ENCODE data around the gene BIN1. TPM values are rescaled to one million over a fixed set of nuclear protein-coding genes. Genes with fewer than 3 reads are reported as not detected.

Gene BIN1
- polyA plus RNA-seq, 1 of the 3 experiments (the other 2 are of a cell fraction) = 40.3 TPM

GRCh38 chr2:127084611-127085316 is 22.2 kb downstream of the BIN1 start:
- 100% methylated on average over 8 of the region's 12 CpGs for WGBS (ENCODE audit: low lambda C conversion rate)
- Histone ChIP-seq H3K27me3 (ENCODE audit: insufficient read depth) (no peaks in the 10 kb centered on the region), H3K9me3 (no peaks in the 10 kb centered on the region), H3F3A (replicated peaks; ENCODE audit: insufficient read depth) (peaks cover 4% of the 10 kb centered on the region), H3K27ac (ENCODE audit: low read depth in 2 of 2, low read length in 1 of 2) (no peak overlapping the region), H2AFZ (ENCODE audit: low read depth) (no peak overlapping the region), H3K9me2 (no peaks in the 10 kb centered on the region), H3K4me2 (peak overlapping the region; percentile 44), H3K4me3 (ENCODE audit: low read depth in 2 of 2, low read length in 1 of 2) (no peak overlapping the region), H3K4me1 (ENCODE audit: control insufficient read depth in 1 of 2, insufficient read depth in 2 of 2, low read depth in 1 of 2, low read length in 1 of 2) (peaks cover 12 to 42% of the 10 kb centered on the region in 2 experiments; a peak in 2 of 4 replicates), H4K20me1 (ENCODE audit: insufficient read depth) (0 out of 2 replicates have a peak, but pooled peaks cover 10% of the 10 kb centered on the region), H3K79me2 (ENCODE audit: insufficient read depth) (no peaks in the 10 kb centered on the region; the same call in none of the 2 replicates), H3K36me3 (replicated peaks in 1 of 2; ENCODE audit: control insufficient read depth in 1 of 2, insufficient read depth in 2 of 2, low read length in 1 of 2) (no peaks in the 10 kb centered on the region), H3K9ac (no peak overlapping the region)
- no peak for DNase-seq
- no peak for TF ChIP-seq FOXJ3 (CRISPR knock-in tag; IDR thresholded peaks at IDR 0.05)
- TF ChIP-seq TCF12 (IDR thresholded peaks at IDR 0.05) = no peak
- TF ChIP-seq RFX5 (IDR thresholded peaks at IDR 0.05; ENCODE audit: low read length) = no peak
- TF ChIP-seq NFIC (IDR thresholded peaks at IDR 0.05; ENCODE audit: borderline replicate concordance) = no peak
- no peak for TF ChIP-seq MEF2A (IDR thresholded peaks at IDR 0.05; ENCODE audit: borderline replicate concordance, low read depth)
- no peak for TF ChIP-seq ELF1 (IDR thresholded peaks at IDR 0.05)
- no peak for TF ChIP-seq FOXM1 (IDR thresholded peaks at IDR 0.05; ENCODE audit: low read depth)
- TF ChIP-seq REST (IDR thresholded peaks at IDR 0.05; ENCODE audit: low read depth, low read length) = no peak
- TF ChIP-seq SMC3 (IDR thresholded peaks at IDR 0.05; ENCODE audit: low read depth, low read length) = no peak
- TF ChIP-seq TEAD4 (IDR thresholded peaks at IDR 0.05; ENCODE audit: borderline replicate concordance, insufficient read depth) = no peak
- no peak for TF ChIP-seq MAX (IDR thresholded peaks at IDR 0.05; ENCODE audit: low read depth)
- no peak for TF ChIP-seq USF1 (IDR thresholded peaks at IDR 0.05; ENCODE audit: borderline replicate concordance, low read depth)
- TF ChIP-seq GABPA (IDR thresholded peaks at IDR 0.05; ENCODE audit: low read depth) = no peak
- no peak for TF ChIP-seq EZH2phosphoT487 (IDR thresholded peaks at IDR 0.05; ENCODE audit: borderline replicate concordance, low read depth)
- TF ChIP-seq JUND (IDR thresholded peaks at IDR 0.05) = no peak
- no peak for TF ChIP-seq YY1 (IDR thresholded peaks at IDR 0.05; ENCODE audit: low read depth)
- TF ChIP-seq CTCF (IDR thresholded peaks at IDR 0.05) = no peak
- no peak for TF ChIP-seq RCOR1 (IDR thresholded peaks at IDR 0.05; ENCODE audit: low read length)
- CTCF ChIA-PET = interaction anchor here (1.0 to 2.5 kb wide), 3 partner anchors 12 to 23 kb away, joined by 3 to 10 read pairs (median 4); partner anchors contain the start of gene BIN1
- POLR2A ChIA-PET = interaction anchor here (0.7 kb wide), 1 partner anchor 209 kb away, joined by 3 read pairs; the partner anchor contains the start of gene ERCC3
